Spleen (tissue), 11 donors: ENCODE results near the gene POLR2H. TPM values are rescaled to one million over a fixed set of nuclear protein-coding genes. Genes with fewer than 3 reads are reported as not detected.

Experiments
- DNase-seq: peaks from one replicate; pipeline ENCODE4 v3.0.0-alpha.2; 2020
- H3K27ac ChIP-seq, 8 donors: fragments of 200-600 bp; sonication (generic) in 7 of 8; 1 replicate in 4 of 8; 2 replicates in 4 of 8; pipeline versions ENCODE4 v1.5.0 to v1.8.0; 2016 to 2021; ENCODE audit warnings: inconsistent platforms in 4 of 8, mild to moderate bottlenecking in 4 of 8, moderate library complexity in 1 of 8
- H3K27me3 ChIP-seq, 7 donors: fragments of 200-600 bp; sonication (generic) in 6 of 7; replicated peaks in 1 of 7; 1 replicate in 4 of 7; 2 replicates in 3 of 7; pipeline versions ENCODE4 v1.5.0 to v1.8.0; 2016 to 2021; ENCODE audit warnings: inconsistent platforms in 3 of 7, mild to moderate bottlenecking in 1 of 7
- H3K36me3 ChIP-seq, 6 donors: fragments of 200-600 bp; sonication (generic) in 5 of 6; 1 replicate in 4 of 6; 2 replicates in 2 of 6; pipeline versions ENCODE4 v1.5.0 to v1.8.0; 2016 to 2021; ENCODE audit warnings: inconsistent platforms in 2 of 6
- H3K4me1 ChIP-seq, 6 donors: fragments of 200-600 bp; sonication (generic) in 5 of 6; 1 replicate in 3 of 6; 2 replicates in 3 of 6; pipeline versions ENCODE4 v1.5.0 to v1.8.0; 2016 to 2021; ENCODE audit warnings: inconsistent platforms in 3 of 6
- H3K4me3 ChIP-seq, 8 donors: fragments of 200-600 bp; sonication (generic) in 7 of 8; 1 replicate in 4 of 8; 2 replicates in 4 of 8; pipeline versions ENCODE4 v1.5.0 to v1.8.0; 2016 to 2021; ENCODE audit warnings: inconsistent platforms in 4 of 8, mild to moderate bottlenecking in 4 of 8, moderate library complexity in 2 of 8
- H3K9me3 ChIP-seq, 8 donors: fragments of 200-600 bp; sonication (generic) in 7 of 8; 1 replicate in 4 of 8; 2 replicates in 4 of 8; pipeline versions ENCODE4 v1.5.0 to v1.8.0; 2016 to 2021; ENCODE audit warnings: inconsistent platforms in 4 of 8
- CTCF ChIP-seq, 11 experiments: fragments of 200-600 bp in 7 of 11; fragments of 450-650 bp in 4 of 11; sonication (generic) in 4 of 11; IDR thresholded peaks in 8 of 11; conservative IDR thresholded peaks in 3 of 11; 1 replicate in 7 of 11; 2 replicates in 4 of 11; pipeline versions ENCODE4 v1.4.0 to v1.8.0; 2016 to 2021; ENCODE audit warnings: antibody characterized with exemption in 11 of 11, inconsistent platforms in 4 of 11, mild to moderate bottlenecking in 1 of 11
- POLR2A ChIP-seq, 3 donors: fragments of 450-650 bp; IDR thresholded peaks; one replicate each; pipeline ENCODE4 v1.5.1; 2017; ENCODE audit warnings: antibody characterized with exemption in 3 of 3, mild to moderate bottlenecking in 1 of 3
- POLR2AphosphoS5 ChIP-seq, 3 donors: sonication (generic); formaldehyde crosslinking; IDR thresholded peaks; one replicate each; pipeline ENCODE4 v1.5.1; 2017; ENCODE audit warnings: antibody characterized with exemption in 3 of 3
- WGBS, 5 donors: extraction: QIAGEN DNeasy Blood & Tissue Kit in 3 of 5; methylation state at CpG; one replicate each; pipeline versions ENCODE4 v1.1.5 to v1.1.7; 2013 to 2018; 5-methylcytosine and 5-hydroxymethylcytosine counted together
- intact Hi-C: fragments of 100-400 bp; cut with DNase I; formaldehyde crosslinking; loops from one replicate; pipeline ENCODE4 v1.15.0; 2023; ENCODE audit warnings: low total_unique reads
- polyA plus RNA-seq, 3 donors: library from polyadenylated mRNA; stranded (reverse); fragments of 200-250 nt; gene quantifications; one replicate each; pipeline ENCODE4 v1.2.1, GENCODE V29; 2013
- total RNA-seq, 7 donors: library from RNA; depleted of rRNA in 3 of 7; stranded (reverse); fragments of >200 nt in 3 of 7; fragmentation: NEBNext Ultra II Directional in 4 of 7; extraction: Animal tissue kit (Norgen Biotek cat#: 25700) in 4 of 7; gene quantifications; one replicate each; pipeline versions ENCODE4 v1.1.0 to v1.2.1, GENCODE V29; 2016 to 2021
- donor health status: healthy with polysubstance abuse.
- donor health status: DM: no; HTN: no; CAD: no; lungs with moderate emphysema.
- donor health status: DM: no; HTN: no; CAD: no.
- donor health status: Bipolar disorder and iron deficiency.
- donor health status: healthy.
- donor health status: DM: no; HTN: no; CAD: no.
- donor health status: DM: yes; HTN: yes; CAD: no.

POLR2H gene
- total and polyA plus RNA-seq, 10 donors, result 42.5 to 139 (median 86.6) TPM

- DNase-seq, result no peak
- H3K27me3 ChIP-seq, result no peaks in the 10 kb centered on the region
- no peak overlapping the region for H3K4me3 ChIP-seq
- TF ChIP-seq CTCF (IDR thresholded peaks at IDR 0.05 in 8 of 11, conservative IDR thresholded peaks at IDR 0.05 in 3 of 11), result no peak
- TF ChIP-seq POLR2A (IDR thresholded peaks at IDR 0.05), result no peak
- no peak for TF ChIP-seq POLR2AphosphoS5 (IDR thresholded peaks at IDR 0.05)
- H3K9me3 ChIP-seq, result no peaks in the 10 kb centered on the region
- peaks cover 3 to 65% (median 24%) of the 10 kb centered on the region in 6 donors for H3K36me3 ChIP-seq
- peaks cover 13 to 65% (median 25%) of the 10 kb centered on the region in 6 donors for H3K4me1 ChIP-seq
- 75 to 97% (median 85%) methylated on average over 5 of the region's 5 CpGs for WGBS, 5 donors
- no peak overlapping the region for H3K27ac ChIP-seq
- intact Hi-C loops, result no loop called here
Measured at GRCh38 chr3:184366619-184367289, 5.2 kb downstream of the POLR2H start.

GRCh38 chr3:184368116-184368515 is 6.6 kb downstream of the POLR2H start:
- 88 to 92% (median 91%) methylated on average over 8 to 9 of the region's 9 CpGs for WGBS, 5 donors
- Histone ChIP-seq H3K9me3 (no peaks in the 10 kb centered on the region), H3K27me3 (no peaks in the 10 kb centered on the region), H3K36me3 (peaks cover 3 to 65% (median 24%) of the 10 kb centered on the region in 6 donors), H3K4me1 (peaks cover 18 to 69% (median 31%) of the 10 kb centered on the region in 6 donors), H3K4me3 (no peak overlapping the region), H3K27ac (peak overlapping the region in 2 of 8 donors; percentile 51 to 60)
- DNase-seq, result peak; percentile 40
- intact Hi-C loops, result no loop called here
- no peak for TF ChIP-seq POLR2A (IDR thresholded peaks at IDR 0.05)
- no peak for TF ChIP-seq POLR2AphosphoS5 (IDR thresholded peaks at IDR 0.05)
- no peak for TF ChIP-seq CTCF (IDR thresholded peaks at IDR 0.05 in 8 of 11, conservative IDR thresholded peaks at IDR 0.05 in 3 of 11)

- no peak for TF ChIP-seq CTCF (IDR thresholded peaks at IDR 0.05 in 8 of 11, conservative IDR thresholded peaks at IDR 0.05 in 3 of 11)
- TF ChIP-seq POLR2A (IDR thresholded peaks at IDR 0.05), result no peak
- peak in 1 of 3 donors; percentile 18 for TF ChIP-seq POLR2AphosphoS5 (IDR thresholded peaks at IDR 0.05)
- DNase-seq, result no peak
- H3K4me3 ChIP-seq, result no peak overlapping the region
- intact Hi-C loops, result no loop called here
- WGBS, 5 donors, result 70 to 80% (median 73%) methylated on average over 3 of the region's 3 CpGs
- H3K27ac ChIP-seq, result peak overlapping the region in 4 of 8 donors; percentile 28 to 60 (median 50)
- H3K27me3 ChIP-seq, result no peaks in the 10 kb centered on the region
- peaks cover 16 to 64% (median 27%) of the 10 kb centered on the region in 6 donors for H3K4me1 ChIP-seq
- peaks cover 3 to 65% (median 24%) of the 10 kb centered on the region in 6 donors for H3K36me3 ChIP-seq
- H3K9me3 ChIP-seq, result no peaks in the 10 kb centered on the region
Measured at GRCh38 chr3:184368586-184369183, 7.2 kb downstream of the POLR2H start.

GRCh38 chr3:184371570-184372018 is 10.1 kb downstream of the POLR2H start:
- H3K4me1 ChIP-seq, result peaks cover 6 to 41% (median 16%) of the 10 kb centered on the region in 6 donors
- TF ChIP-seq POLR2AphosphoS5 (IDR thresholded peaks at IDR 0.05), result peak in 2 of 3 donors; percentile 65 to 67
- TF ChIP-seq CTCF (IDR thresholded peaks at IDR 0.05 in 8 of 11, conservative IDR thresholded peaks at IDR 0.05 in 3 of 11), result peak; percentile 71 to 92 (median 86)
- TF ChIP-seq POLR2A (IDR thresholded peaks at IDR 0.05), result no peak
- peak; percentile 86 for DNase-seq
- H3K9me3 ChIP-seq, result no peaks in the 10 kb centered on the region
- H3K27ac ChIP-seq, result peak overlapping the region in 3 of 8 donors; percentile 9 to 29 (median 22)
- WGBS, 5 donors, result 46 to 49% (median 47%) methylated on average over 5 of the region's 5 CpGs
- H3K27me3 ChIP-seq, result peaks cover 0 to 9% (median 0%) of the 10 kb centered on the region in 7 donors
- intact Hi-C loops, result loop anchor here (5.0 kb wide), 1 partner anchor 171 kb away; no protein-coding TSS in a partner anchor
- no peak overlapping the region for H3K4me3 ChIP-seq
- H3K36me3 ChIP-seq, result peaks cover 3 to 43% (median 19%) of the 10 kb centered on the region in 6 donors
